GM12892 (cell line): ENCODE measurements around the gene SMG6.

Source experiments
- POLR2A ChIP-seq: IDR thresholded peaks from 2 replicates; pipeline ENCODE4 v1.6.1; 2011; ENCODE audit warnings: low read depth, low read length, control low read depth
- POLR2AphosphoS5 ChIP-seq: IDR thresholded peaks from 2 replicates; pipeline ENCODE4 v1.6.1; 2011; ENCODE audit warnings: low read depth, low read length, control low read depth
- TAF1 ChIP-seq: IDR thresholded peaks from 2 replicates; pipeline ENCODE4 v1.6.1; 2011; ENCODE audit warnings: low read depth, mild to moderate bottlenecking, control low read depth, low read length, borderline replicate concordance

DNA sequence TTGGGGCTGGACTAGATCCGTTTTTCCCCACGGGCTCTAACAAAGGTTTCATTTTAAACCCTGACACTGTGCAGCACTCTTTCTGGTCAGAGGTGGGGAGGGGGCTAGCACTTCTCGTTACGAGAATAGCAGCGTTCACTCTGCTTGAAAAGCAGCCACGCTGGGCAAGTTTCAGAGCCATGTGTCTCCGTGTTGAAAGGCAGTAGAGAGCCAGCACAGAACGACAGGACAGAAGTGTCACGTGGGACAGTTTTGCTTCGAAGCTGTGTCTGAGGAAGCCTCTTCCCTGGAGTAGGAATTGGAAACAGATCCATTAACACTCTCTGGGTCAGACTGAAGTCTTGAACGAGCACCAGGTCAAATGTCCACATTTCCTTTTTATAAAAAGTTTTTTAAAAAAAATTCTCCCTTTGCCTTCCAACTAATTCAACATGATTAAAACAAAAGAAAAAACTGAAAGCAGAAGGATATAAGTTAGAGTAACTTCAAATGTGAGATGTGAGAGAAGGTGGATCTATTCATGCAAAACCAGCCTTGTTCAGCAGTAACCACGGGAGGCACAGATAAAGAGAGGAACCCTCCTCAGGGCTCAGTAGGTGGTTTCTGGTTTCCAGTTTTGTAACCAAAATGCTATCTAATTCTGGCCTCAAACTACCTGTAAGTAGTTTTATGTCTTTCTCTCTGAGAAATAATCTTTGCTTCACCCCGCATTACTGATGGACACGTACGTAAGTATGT, 65.0 kb downstream of the SMG6 start:
- TF ChIP-seq POLR2A (peak; percentile 34; the same call in 1 of the 2 replicates), POLR2AphosphoS5 (no peak; the same call in 1 of the 2 replicates), TAF1 (no peak)
